ENCODE results near the gene RBM47.

The RBM47 gene

DNA sequence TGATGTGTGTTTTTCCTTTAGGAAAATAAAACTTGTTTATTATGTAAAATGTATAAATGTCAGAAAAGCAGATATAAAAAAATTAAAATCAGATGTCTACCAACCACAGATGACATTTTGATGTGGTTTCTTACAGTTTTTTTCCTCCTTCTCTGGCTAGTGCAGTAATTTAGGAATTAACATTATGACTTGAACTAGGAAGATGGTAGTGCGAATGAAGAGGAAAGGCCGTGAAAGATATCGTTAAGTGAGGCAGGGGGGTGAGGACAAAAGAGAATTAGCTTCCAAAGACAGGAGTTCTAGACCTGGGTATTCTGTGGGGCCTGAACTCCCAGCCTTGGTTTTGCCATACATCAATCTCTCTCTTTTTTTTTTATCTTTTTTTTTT lies 98.0 kb downstream of the RBM47 start (continued):
- TF ChIP-seq BCL6B (tag by site-specific recombination; IDR thresholded peaks at IDR 0.05), result no peak
- TF ChIP-seq PRDM2 (tag by site-specific recombination; IDR thresholded peaks at IDR 0.05; ENCODE audit: borderline replicate concordance), result no peak
- no peak for TF ChIP-seq ZNF701 (tag by site-specific recombination; IDR thresholded peaks at IDR 0.05)
- no peak for TF ChIP-seq ZNF221 (tag by site-specific recombination; IDR thresholded peaks at IDR 0.05; ENCODE audit: borderline replicate concordance)
- TF ChIP-seq REPIN1 (tag by site-specific recombination; IDR thresholded peaks at IDR 0.05; ENCODE audit: low read depth), result no peak
- TF ChIP-seq ZNF555 (tag by site-specific recombination; conservative IDR thresholded peaks at IDR 0.05), result no peak
- TF ChIP-seq BCL11A (tag by site-specific recombination; IDR thresholded peaks at IDR 0.05; ENCODE audit: low read depth), result no peak
- TF ChIP-seq ZNF830 (tag by site-specific recombination; IDR thresholded peaks at IDR 0.05; ENCODE audit: low read depth), result no peak
- no peak for TF ChIP-seq TCF7L2 (IDR thresholded peaks at IDR 0.05; ENCODE audit: borderline replicate concordance, low read depth, low read length)

- no peak overlapping the region for H3K4me3 ChIP-seq (ENCODE audit: low read depth, low read length)
- H3K36me3 ChIP-seq (ENCODE audit: control insufficient read depth in 2 of 2, insufficient read depth in 1 of 2, low read length in 2 of 2), result no peaks in the 10 kb centered on the region
- no peak overlapping the region for H3K27ac ChIP-seq (ENCODE audit: extremely low read depth, low read depth, low read length)
- CTCF ChIA-PET, result interaction anchor here (0.6 kb wide), 1 partner anchor 1628 kb away, joined by 3 read pairs; no protein-coding TSS in a partner anchor
- no peaks in the 10 kb centered on the region for H3K4me1 ChIP-seq (ENCODE audit: control insufficient read depth, insufficient read depth, low read length)
- POLR2A ChIA-PET, result no interaction called here
- peak; percentile 98 for TF ChIP-seq KLF1 (tag by site-specific recombination; IDR thresholded peaks at IDR 0.05)
- TF ChIP-seq, protein P1, sequence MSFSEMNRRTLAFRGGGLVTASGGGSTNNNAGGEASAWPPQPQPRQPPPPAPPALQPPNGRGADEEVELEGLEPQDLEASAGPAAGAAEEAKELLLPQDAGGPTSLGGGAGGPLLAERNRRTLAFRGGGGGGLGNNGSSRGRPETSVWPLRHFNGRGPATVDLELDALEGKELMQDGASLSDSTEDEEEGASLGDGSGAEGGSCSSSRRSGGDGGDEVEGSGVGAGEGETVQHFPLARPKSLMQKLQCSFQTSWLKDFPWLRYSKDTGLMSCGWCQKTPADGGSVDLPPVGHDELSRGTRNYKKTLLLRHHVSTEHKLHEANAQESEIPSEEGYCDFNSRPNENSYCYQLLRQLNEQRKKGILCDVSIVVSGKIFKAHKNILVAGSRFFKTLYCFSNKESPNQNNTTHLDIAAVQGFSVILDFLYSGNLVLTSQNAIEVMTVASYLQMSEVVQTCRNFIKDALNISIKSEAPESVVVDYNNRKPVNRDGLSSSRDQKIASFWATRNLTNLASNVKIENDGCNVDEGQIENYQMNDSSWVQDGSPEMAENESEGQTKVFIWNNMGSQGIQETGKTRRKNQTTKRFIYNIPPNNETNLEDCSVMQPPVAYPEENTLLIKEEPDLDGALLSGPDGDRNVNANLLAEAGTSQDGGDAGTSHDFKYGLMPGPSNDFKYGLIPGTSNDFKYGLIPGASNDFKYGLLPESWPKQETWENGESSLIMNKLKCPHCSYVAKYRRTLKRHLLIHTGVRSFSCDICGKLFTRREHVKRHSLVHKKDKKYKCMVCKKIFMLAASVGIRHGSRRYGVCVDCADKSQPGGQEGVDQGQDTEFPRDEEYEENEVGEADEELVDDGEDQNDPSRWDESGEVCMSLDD (tag by site-specific recombination; IDR thresholded peaks at IDR 0.05), result no peak
- no peaks in the 10 kb centered on the region for H3K9me3 ChIP-seq (ENCODE audit: control insufficient read depth, insufficient read depth, low read depth, low read length)
Observed at GRCh38 chr4:40530961-40531635, 98.6 kb downstream of the RBM47 start.

- CTCF ChIA-PET, result interaction anchor here (0.6 kb wide), 1 partner anchor 1624 kb away, joined by 3 read pairs; no protein-coding TSS in a partner anchor
- Histone ChIP-seq H3K36me3 (ENCODE audit: control insufficient read depth in 2 of 2, insufficient read depth in 1 of 2, low read length in 2 of 2) (no peaks in the 10 kb centered on the region), H3K27ac (ENCODE audit: extremely low read depth, low read depth, low read length) (no peak overlapping the region), H3K4me1 (ENCODE audit: control insufficient read depth, insufficient read depth, low read length) (no peaks in the 10 kb centered on the region), H3K4me3 (ENCODE audit: low read depth, low read length) (no peak overlapping the region), H3K9me3 (ENCODE audit: control insufficient read depth, insufficient read depth, low read depth, low read length) (no peaks in the 10 kb centered on the region)
- TF ChIP-seq ZBTB8A (tag by site-specific recombination; IDR thresholded peaks at IDR 0.05) (no peak), ZNF121 (tag by site-specific recombination; IDR thresholded peaks at IDR 0.05) (no peak), ZNF292 (tag by site-specific recombination; IDR thresholded peaks at IDR 0.05; ENCODE audit: borderline replicate concordance, low read depth) (no peak), SP7 (tag by site-specific recombination; IDR thresholded peaks at IDR 0.05) (no peak), ZNF585B (tag by site-specific recombination; IDR thresholded peaks at IDR 0.05) (no peak)
- POLR2A ChIA-PET, result interaction anchor here (0.7 kb wide), 1 partner anchor 95 kb away, joined by 4 read pairs; no protein-coding TSS in a partner anchor
Observed at GRCh38 chr4:40526741-40527140, 102.9 kb downstream of the RBM47 start.
